NCI-H748 (cell line): Measurements from ENCODE around the gene SLK.
A peak's percentile ranks its signal among the peaks of the same experiment; 100 is the strongest.

Experiments used
- DNase-seq: peaks from one replicate; lab custom pipeline; 2025; ENCODE audit not compliant: unreplicated experiment; lab: John Stamatoyannopoulos, UW

Gene SLK

GRCh38 chr10:104031631-104032030 lies 64.7 kb downstream of the SLK start:
- no peak for DNase-seq

GRCh38 chr10:104032144-104032775 lies 65.3 kb downstream of the SLK start:
- no peak for DNase-seq

- DNase-seq = no peak
Observed at GRCh38 chr10:104033401-104033930, 66.5 kb downstream of the SLK start.

- no peak for DNase-seq
Observed at GRCh38 chr10:104033966-104034365, 67.0 kb downstream of the SLK start.

- DNase-seq = no peak
Observed at GRCh38 chr10:104034401-104035193, 67.7 kb downstream of the SLK start.

- no peak for DNase-seq
Observed at GRCh38 chr10:104035194-104036068, 68.5 kb downstream of the SLK start.

GRCh38 chr10:104036069-104036384 lies 69.1 kb downstream of the SLK start:
- DNase-seq = no peak

- DNase-seq = no peak
Observed at GRCh38 chr10:104036518-104037260, 69.7 kb downstream of the SLK start.

GRCh38 chr10:104037261-104037951 lies 70.5 kb downstream of the SLK start:
- DNase-seq = peak; percentile 80

- no peak for DNase-seq
Observed at GRCh38 chr10:104038537-104038936, 71.6 kb downstream of the SLK start.

- no peak for DNase-seq
Observed at GRCh38 chr10:104038958-104039752, 72.2 kb downstream of the SLK start.

- no peak for DNase-seq
Observed at GRCh38 chr10:104040382-104040781, 73.4 kb downstream of the SLK start.

GRCh38 chr10:104040862-104041789 lies 74.2 kb downstream of the SLK start:
- DNase-seq = no peak

GRCh38 chr10:104041891-104042535 lies 75.1 kb downstream of the SLK start:
- DNase-seq = no peak

GRCh38 chr10:104043185-104043830 lies 76.4 kb downstream of the SLK start:
- DNase-seq = no peak

- no peak for DNase-seq
Observed at GRCh38 chr10:104043854-104044253, 76.9 kb downstream of the SLK start.
